GM19240 (cell line): Measurements from ENCODE around the gene WDHD1.
"Not testable (repeated sequence)": the region's sequence is repeated elsewhere in the genome, so short reads cannot be mapped to it uniquely, and the experiment has no call there.

Experiments used
- DNase-seq: peaks from one replicate; pipeline ENCODE4 v3.0.0; 2011; ENCODE audit warnings: low spot score; ENCODE audit not compliant: insufficient read length

The WDHD1 gene

DNA sequence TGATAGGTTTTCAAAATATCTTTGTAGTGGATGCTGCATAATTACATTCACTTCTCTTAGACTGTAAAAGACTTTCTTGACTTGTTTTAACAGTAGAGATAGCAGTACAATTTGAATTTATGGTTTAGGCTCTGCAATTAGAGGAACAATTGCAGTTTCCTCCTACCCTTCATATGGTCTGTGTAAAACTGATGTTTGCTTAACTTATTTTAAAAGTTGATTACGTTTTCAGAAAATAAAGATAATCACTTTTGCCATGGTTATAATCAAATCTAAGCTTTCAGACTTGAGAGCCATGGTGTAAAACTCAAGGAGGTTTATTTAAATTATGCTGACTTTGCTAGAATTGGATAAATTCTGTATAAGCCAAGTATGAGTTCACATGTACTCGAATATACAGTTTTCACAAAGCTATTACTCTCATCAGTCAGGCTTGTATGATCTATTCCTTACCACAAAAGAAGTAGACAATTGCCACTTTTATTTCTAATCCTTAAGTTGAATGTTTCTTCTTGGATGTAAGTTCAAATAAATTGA is 22.1 kb upstream of the WDHD1 start:
- DNase-seq, result no peak

DNA sequence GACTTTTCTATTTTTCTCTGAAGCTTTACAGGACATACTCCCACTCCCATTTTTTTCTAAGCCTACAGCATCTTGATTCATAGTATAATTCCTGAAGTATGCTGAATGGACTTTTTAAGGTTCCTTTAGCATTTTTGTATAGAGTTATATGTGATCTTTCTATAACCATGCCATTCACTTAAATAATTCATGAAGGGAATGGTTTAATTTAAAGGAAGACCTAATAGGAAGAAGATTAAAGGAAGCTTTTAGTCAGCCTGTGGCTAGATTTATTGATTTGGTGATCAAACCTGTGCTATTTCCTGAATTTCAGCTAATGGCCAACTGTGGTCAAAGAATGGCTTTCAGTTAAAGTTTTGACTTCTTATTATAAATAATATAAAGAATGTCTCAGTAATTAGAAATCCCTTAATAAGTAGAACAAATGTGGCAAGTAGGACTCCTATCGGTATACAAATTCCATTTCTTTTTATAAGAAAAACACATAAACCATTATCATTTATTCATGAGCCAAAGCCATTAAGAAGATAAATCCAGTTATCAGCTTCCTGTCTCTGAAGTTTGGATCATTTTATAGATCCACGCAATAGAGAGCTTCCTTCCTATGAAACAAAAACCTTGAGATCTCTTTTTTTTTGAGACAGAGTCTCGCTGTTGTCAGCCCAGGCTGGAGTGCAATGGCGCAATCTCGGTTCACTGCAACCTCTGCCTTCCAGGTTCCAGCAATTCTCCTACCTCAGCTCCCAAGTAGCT is 20.6 kb upstream of the WDHD1 start:
- DNase-seq, result no peak

DNA sequence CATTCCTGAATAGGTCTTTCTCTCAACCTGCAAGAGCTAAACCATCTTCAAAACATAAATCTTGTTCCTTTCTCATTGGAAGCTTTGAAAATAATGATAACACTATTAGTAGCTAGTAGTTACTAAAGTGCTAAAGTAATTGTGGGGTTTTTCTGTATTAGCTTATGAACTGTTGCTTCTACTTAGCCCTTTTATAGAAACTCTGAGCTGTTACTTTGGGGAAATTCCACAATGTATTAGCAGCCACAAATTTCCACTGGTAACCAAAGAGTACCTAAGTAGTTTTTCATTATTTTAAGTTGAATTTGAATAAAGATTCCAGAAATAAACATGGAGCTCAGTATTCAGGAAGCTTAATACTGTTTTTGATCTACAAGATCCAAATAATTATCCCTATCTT is 18.2 kb upstream of the WDHD1 start:
- DNase-seq, result no peak

DNA sequence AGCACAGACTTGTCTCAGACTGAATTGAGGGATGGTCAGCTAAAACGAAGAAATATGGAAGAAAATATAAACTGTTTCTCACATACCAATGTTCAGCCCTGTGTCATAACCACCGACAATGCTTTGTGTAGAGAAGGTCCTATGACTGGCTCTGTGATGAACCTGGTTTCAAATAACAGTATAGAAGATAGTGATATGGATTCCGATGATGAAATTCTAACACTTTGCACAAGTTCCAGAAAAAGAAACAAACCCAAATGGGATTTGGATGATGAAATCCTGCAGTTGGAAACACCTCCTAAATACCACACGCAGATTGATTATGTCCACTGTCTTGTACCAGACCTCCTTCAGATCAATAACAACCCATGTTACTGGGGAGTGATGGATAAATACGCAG is 16.6 kb upstream of the WDHD1 start:
- no peak for DNase-seq

DNA sequence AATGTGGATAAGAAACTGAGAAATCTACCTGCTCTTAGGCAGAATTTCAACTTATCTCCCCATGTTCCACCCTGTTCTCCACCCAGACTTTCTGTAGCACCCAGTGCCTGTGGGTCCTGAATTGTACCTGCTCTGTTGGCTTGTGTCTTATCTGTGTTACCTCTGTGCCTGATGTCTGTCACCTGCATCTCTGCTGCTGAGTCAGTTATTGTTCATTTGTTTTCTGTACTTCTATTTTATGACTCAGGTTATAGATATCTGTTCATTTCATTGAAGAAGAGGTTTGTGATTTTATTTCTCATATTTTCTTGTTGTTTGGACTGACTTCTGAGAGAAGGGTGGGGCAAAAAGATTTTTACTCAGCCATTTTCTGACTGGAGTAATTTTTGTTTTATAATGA is 11.8 kb upstream of the WDHD1 start:
- no peak for DNase-seq

DNA sequence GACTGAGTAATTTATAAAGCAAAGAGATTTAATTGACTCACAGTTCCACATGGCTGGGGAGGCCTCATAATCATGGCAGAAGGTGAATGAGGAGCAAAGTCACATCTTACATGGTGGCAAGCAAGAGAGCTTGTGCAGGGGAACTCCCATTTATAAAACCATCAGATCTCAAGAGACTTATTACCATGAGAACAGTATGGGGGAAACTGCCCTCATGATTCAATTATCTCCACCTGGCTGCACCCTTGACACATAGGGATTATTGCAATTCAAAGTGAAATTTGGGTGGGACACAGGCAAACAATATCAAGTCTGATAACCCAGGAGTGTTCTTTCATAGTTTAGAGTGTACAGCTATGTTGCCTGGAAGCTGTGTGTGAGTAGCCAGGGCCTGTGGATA is 11.1 kb upstream of the WDHD1 start:
- DNase-seq, result not testable (repeated sequence)

DNA sequence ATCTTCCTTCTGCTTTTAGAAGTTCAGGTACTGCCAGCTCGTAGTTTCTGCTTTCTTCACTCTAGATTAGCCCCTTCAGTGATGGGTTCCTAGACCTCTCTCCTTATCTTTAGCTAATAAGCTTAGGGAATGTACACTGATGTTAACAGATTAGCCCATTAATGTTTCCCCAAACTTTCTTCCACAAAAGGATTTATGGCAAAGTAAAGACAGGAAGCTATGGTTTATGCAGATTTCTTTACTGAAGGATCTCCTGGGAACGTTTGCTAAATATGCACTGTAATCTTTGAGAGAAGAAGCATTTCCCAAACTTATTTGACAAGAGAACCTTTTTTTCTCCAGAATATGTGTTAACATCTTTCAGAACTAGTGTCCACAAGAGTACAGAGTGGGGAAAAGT is 4.3 kb upstream of the WDHD1 start:
- DNase-seq, result no peak

DNA sequence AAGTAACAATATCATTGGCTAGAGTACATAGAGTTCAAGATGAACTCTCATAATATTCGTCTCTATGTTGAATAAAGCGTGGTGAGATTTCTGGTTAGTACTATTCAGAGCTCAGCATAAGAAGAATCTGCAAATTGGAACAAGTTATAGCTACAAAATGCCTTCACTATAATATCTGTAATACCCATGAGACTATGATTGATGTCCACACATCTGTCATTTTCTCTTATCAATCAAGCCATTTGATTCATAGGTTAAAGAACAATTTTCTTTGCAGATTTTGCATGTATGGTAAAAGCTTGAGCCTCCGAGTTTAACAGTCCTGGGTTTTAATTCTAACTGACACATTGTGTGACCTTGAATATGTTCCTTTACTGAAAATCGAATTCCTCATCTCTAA is 1.6 kb upstream of the WDHD1 start:
- no peak for DNase-seq

DNA sequence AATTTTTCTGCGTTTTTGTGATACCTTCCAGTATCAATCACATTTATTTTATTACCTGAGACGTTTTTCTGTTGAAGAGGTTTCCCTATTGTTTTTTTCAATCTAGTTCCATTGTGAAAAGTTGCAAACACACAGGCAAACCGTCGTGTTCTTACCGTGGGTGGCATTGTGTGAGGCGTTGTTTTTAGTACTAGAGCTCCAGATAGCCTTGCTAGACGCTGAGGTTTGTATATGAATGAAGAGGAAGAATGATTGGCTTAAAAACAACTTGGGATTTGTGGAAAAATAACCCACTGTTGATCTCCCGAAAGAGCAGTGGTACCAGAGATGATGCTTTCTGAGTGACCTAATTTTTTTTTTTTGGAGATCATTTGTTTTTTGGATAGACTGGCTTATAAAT is 1.2 kb upstream of the WDHD1 start:
- no peak for DNase-seq

DNA sequence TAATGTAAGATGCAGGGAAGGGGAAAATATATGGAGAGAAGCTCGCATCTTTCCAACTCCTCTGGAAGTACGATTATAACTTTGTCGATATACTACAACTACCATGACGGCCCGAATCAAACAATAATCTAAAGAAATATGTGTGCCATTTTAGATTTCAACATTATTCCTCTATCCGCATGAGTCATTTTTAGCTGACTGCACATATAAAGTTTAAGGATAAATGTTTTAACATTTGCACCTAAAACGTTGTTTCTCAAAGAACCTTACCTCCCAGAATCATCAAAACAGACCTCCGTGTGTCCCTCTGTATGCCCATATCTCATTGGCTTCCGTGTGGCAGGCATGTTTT is 482 bp downstream of the WDHD1 start:
- no peak for DNase-seq

DNA sequence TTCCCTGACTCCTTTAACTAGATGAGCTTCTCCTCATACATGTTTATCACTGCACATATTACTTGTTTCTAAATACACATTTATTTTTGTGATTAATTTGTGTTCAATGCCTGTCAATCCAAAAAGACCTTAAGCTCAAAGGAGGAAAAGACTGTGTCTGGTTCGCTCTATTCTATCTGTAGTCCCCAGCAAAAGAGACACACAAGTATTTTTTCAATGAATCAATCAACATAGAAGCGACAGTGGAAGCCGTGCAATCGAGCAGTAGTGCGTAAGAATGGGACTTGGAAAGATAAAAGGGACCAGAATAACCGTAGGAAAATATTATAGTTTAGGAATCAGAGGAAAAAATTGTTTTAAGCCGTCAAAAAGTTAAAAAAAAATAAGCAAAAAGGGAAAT is 951 bp downstream of the WDHD1 start:
- DNase-seq, result no peak

DNA sequence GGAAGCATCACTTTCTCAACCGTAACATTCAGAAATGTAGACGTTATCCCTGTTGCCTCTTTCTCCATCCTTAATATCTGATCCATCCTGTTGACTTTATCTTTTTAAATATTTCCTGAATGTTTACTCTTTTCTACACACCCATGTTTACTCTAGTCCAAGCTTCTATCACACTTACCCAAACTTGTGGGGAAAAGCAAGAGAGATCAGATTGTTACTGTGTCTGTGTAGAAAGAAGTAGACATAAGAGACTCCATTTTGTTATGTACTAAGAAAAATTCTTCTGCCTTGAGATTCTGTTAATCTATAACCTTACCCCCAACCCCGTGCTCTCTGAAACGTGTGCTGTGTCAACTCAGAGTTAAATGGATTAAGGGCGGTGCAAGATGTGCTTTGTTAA is 2.5 kb downstream of the WDHD1 start:
- not testable (repeated sequence) for DNase-seq

DNA sequence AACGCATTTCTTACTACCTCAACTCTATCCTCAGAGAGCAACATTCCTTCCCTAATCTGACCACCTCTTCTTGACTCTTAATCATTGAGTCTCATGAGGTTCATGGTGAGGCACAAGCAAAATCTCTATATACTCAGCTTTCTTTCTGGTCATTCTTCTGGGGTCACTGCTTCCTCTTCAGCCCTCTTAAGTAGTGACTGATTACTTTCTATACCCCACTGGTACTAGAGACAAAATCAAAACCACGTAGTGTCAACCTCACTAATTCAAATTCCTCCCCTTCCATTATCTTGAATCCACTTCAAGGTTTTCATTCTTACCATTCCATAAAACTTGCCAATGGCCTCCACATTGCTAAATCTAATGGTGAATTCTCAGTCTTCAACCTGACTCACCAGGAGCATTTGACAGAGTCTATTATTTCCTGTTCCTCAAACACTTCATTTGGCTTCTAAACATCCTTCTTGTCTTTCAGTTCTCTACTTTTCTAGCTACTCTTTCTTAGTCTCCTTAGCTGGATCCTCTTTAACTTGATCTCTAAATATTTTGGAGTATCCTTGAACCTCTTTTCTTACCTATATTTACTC is 6.8 kb downstream of the WDHD1 start:
- DNase-seq, result no peak

DNA sequence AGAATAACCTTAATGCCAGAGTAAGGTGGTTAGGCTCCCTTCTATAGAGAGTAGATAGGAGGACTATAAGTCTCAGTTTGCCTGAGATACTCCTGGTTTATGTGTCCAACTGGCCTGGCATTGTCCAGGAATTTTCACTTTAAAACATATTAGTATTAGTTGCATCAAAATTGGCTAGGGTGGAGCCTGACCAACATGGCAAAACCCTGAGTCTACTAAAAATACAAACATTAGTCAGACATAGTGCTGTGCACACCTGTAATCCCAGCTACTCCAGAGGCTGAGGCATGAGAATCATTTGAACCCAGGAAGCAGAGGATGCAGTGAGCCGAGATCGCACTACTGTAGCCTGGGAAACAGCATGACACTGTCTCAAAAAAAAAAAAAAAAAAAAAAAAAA is 11.9 kb downstream of the WDHD1 start:
- no peak for DNase-seq

DNA sequence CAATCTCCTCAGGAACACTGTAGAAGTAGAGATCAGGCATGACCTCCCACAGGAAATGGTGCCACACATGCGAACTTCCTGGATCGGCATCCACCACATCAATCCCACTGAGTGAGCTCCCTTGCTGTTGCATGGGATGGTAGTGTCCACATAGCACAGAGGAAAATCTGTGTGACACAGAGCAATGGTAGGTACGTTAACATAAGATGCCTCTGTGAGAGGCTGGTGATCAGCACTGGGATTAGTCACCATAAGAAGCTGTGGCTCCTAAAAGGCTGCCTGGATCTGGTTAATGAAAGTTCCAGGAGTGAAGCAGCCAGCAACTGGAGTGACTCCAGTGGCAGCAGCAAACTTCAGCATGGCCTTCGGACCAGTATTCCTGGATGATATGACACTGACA is 21.8 kb downstream of the WDHD1 start:
- DNase-seq, result no peak

DNA sequence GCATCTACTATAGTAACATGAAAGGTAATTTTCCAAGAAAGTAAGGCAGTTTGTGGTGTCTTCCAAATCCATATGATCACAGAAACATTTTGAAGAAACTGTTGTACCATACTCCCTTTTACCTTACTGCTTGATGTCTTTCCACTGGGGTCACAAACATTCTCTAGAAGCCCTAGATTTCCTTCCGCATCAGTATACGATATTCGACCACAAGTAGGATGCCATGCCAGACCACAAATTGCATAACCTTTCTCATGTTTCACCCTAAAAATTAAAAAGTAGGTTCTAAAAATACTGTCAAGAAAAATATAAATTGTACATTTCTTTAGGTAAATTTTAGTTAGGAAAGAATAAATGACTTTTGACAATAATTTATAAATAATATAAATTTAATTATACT is 26.5 kb downstream of the WDHD1 start:
- no peak for DNase-seq

DNA sequence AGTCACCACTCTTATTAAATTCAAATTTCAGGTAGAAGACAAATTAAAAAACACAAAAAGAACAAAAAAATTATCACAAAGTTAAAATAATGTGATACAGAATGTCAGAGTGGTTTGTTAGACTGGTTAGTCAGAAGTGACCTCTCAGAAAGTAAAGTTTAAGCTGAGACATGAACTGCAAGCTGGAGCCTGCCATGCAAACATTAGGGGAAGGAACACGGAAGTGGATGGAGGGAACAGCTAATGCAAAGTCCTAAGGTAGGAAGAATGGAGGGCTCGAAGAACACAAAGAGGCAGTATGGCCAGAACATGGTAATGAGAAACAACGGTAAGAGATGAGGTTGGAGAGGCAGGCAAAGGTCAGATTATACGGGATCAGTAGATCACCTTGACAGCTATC is 41.7 kb downstream of the WDHD1 start:
- no peak for DNase-seq

DNA sequence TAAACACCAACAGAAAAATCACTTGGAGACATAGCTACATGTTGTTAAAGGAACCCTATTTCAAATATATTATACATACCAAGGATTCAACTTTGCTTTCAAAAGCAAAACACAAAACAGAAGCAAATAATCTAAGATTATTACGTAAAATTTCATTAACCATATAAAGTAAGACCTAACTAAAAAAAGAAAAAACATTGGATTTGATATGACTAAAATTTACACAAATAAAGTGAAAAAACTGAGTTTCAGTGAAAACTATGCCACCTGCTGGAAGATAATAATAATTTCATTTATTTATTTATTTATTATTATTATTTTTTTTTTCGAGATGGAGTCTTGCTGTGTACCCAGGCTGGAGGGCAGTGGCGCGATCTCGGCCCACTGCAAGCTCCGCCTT is 45.2 kb downstream of the WDHD1 start:
- DNase-seq, result no peak

DNA sequence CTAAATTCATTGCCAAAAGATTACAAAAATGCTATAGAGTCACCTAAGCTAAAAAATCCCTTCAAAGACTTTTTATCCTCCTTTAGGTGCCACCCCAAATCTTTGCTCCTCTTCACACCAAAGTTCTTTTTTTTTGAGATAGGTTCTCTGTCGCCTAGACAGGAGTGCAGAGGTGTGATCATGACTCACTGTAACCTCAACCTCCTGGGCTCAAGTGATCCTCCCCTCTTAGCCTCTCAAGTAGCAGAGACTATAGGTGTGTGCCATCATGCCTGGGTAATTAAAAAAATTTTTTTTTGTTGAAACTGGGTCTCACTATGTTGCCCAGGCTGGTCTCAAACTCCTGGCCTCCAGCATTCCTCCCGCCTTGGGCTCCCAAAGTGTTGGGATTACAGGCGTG is 47.9 kb downstream of the WDHD1 start:
- DNase-seq, result no peak

DNA sequence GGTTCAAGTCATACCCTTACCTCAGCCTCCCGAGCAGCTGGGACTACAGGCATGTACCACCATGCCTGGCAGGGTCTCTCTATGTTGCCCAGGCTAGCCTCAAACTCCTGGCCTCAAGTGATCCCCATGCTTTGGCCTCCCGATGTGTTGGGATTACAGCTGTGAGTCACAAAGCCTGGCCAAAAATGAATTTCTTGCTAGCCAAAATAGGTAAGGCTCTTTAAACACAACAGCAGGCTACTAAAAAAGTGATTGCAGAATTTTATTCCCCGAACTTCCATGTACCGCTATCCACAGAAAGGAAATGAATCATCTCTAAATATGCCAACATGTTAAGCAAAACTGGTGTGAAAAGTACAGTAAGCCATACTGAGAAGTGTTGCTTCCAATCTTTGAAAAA is 50.6 kb downstream of the WDHD1 start:
- DNase-seq, result no peak

DNA sequence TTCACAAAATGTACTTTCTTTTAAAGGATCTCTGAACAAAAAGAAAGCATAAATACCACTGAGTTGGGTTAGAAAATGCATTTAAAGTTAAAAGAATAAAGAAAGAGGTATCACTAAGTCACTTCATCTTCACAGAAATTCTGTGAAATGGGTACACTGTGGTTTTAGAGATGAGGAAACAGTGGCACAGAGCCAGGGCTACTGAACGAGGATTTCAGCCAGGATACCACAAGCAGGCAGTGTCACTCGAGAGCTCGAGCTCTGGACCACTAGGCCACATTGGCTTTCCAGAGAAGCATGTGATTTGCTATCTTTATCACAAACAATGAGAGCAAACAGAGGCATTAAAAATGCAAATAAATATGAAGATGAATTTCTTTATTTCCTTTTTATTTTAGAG is 51.0 kb downstream of the WDHD1 start:
- DNase-seq, result no peak

DNA sequence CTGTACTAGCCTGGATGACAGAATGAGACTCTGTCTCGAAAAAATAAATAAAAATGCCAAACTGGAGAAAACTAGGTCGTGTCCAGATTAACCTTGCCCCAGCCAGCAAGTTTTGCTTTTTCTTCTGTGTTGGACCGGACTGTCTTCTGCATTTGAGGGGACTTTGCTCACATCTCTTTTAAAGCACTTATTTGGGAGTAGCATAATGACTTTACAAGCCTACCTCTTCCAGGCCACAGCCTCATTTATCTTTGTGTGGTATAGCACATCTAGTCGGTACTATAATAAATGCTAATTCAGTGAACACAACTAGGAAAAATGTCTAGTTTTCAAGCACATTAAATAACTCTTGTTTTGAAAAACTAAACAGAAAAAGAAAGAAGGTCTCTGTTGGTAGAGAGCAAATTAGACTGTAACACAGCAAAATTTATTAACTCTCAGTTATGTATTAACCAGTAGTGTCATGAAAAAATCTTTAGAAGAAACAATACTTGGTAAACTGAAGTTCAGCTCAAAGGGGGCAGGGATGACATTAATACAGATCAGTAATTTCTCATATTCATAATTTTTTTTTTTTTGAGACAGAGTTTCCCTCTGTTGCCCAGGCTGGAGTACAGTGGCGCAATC is 52.0 kb downstream of the WDHD1 start:
- no peak for DNase-seq

DNA sequence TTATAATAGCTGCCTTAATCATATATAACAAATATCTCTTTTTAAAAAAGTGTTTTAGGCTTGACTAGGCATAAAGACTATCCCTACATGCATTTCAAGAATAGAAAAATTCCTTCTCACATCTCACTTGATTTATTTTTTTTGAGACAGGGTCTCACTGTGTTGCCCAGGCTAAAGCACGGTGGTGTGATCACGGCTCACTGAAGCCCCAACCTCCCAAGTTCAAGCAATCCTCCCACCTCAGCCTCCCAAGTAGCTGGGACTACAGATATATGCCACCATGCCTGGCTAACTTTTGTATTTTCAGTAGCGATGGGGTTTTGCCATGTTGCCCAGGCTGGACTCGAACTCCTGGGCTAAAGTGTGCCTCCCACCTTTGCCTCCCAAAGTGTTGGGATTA is 59.4 kb downstream of the WDHD1 start:
- no peak for DNase-seq
